ENCODE measurements around the gene PLXNC1.
A peak's percentile ranks its signal among the peaks of the same experiment; 100 is the strongest.

PLXNC1 gene

GRCh38 chr12:94183708-94184379 is 35.5 kb downstream of the PLXNC1 start:
- no peak for DNase-seq

GRCh38 chr12:94184995-94185719 is 36.8 kb downstream of the PLXNC1 start:
- DNase-seq = peak; percentile 18

- DNase-seq = no peak
Measured at GRCh38 chr12:94185801-94186200, 37.4 kb downstream of the PLXNC1 start.

- peak; percentile 91 for DNase-seq
Measured at GRCh38 chr12:94186278-94187241, 38.2 kb downstream of the PLXNC1 start.

GRCh38 chr12:94187361-94187760 is 39.0 kb downstream of the PLXNC1 start:
- peak; percentile 80 for DNase-seq

- no peak for DNase-seq
Measured at GRCh38 chr12:94190623-94191022, 42.2 kb downstream of the PLXNC1 start.

GRCh38 chr12:94191023-94191422 is 42.6 kb downstream of the PLXNC1 start:
- no peak for DNase-seq

GRCh38 chr12:94191811-94192210 is 43.4 kb downstream of the PLXNC1 start:
- DNase-seq = no peak

- no peak for DNase-seq
Measured at GRCh38 chr12:94192506-94192905, 44.1 kb downstream of the PLXNC1 start.

GRCh38 chr12:94193168-94193567 is 44.8 kb downstream of the PLXNC1 start:
- no peak for DNase-seq

- no peak for DNase-seq
Measured at GRCh38 chr12:94195483-94195882, 47.1 kb downstream of the PLXNC1 start.

- DNase-seq = no peak
Measured at GRCh38 chr12:94198469-94198868, 50.1 kb downstream of the PLXNC1 start.

GRCh38 chr12:94198872-94199271 is 50.5 kb downstream of the PLXNC1 start:
- DNase-seq = peak; percentile 17

GRCh38 chr12:94200069-94200468 is 51.7 kb downstream of the PLXNC1 start:
- DNase-seq = no peak

GRCh38 chr12:94200695-94201094 is 52.3 kb downstream of the PLXNC1 start:
- no peak for DNase-seq

GRCh38 chr12:94202245-94203180 is 54.1 kb downstream of the PLXNC1 start:
- DNase-seq = no peak

- DNase-seq = no peak
Measured at GRCh38 chr12:94203181-94203546, 54.8 kb downstream of the PLXNC1 start.

- DNase-seq = no peak
Measured at GRCh38 chr12:94203796-94204195, 55.4 kb downstream of the PLXNC1 start.

- no peak for DNase-seq
Measured at GRCh38 chr12:94204499-94205247, 56.3 kb downstream of the PLXNC1 start.

GRCh38 chr12:94205822-94206221 is 57.4 kb downstream of the PLXNC1 start:
- no peak for DNase-seq

- DNase-seq = no peak
Measured at GRCh38 chr12:94206886-94207285, 58.5 kb downstream of the PLXNC1 start.

GRCh38 chr12:94207467-94207848 is 59.1 kb downstream of the PLXNC1 start:
- DNase-seq = no peak

All from retina (tissue), 1 donor.